ENCODE results near the gene MTFMT. TPM values are rescaled to one million over a fixed set of nuclear protein-coding genes. Genes with fewer than 3 reads are reported as not detected.

Gene MTFMT
- polyA plus RNA-seq, 1 experiment: 15.3 TPM

- no peaks in the 10 kb centered on the region for H3K9me3 ChIP-seq (ENCODE audit: control insufficient read depth, insufficient read depth, low read length)
- H3K4me3 ChIP-seq (ENCODE audit: low read depth, low read length): no peak overlapping the region
- no peaks in the 10 kb centered on the region for H3K27me3 ChIP-seq (ENCODE audit: control insufficient read depth, insufficient read depth, low read length)
- ChIA-PET POLR2A (no interaction called here), CTCF (no interaction called here)
- TF ChIP-seq CTCF (IDR thresholded peaks at IDR 0.05; ENCODE audit: low read depth, low read length): no peak
- H3K27ac ChIP-seq (ENCODE audit: low read depth, low read length): no peak overlapping the region
- DNase-seq (ENCODE audit: low read depth, low spot score): no peak
These were observed 22.6 kb downstream of the MTFMT start for GRCh38 chr15:65006876-65007275.

GRCh38 chr15:65004993-65005392 is 24.4 kb downstream of the MTFMT start:
- DNase-seq (ENCODE audit: low read depth, low spot score): no peak
- ChIA-PET CTCF (interaction anchor here (0.7 kb wide), 1 partner anchor 8 kb away, joined by 3 read pairs; no protein-coding TSS in a partner anchor), POLR2A (interaction anchor here (0.5 kb wide), 1 partner anchor 18 kb away, joined by 3 read pairs; no protein-coding TSS in a partner anchor)
- Histone ChIP-seq H3K9me3 (ENCODE audit: control insufficient read depth, insufficient read depth, low read length) (no peaks in the 10 kb centered on the region), H3K4me3 (ENCODE audit: low read depth, low read length) (no peak overlapping the region), H3K27ac (ENCODE audit: low read depth, low read length) (no peak overlapping the region), H3K27me3 (ENCODE audit: control insufficient read depth, insufficient read depth, low read length) (no peaks in the 10 kb centered on the region)
- no peak for TF ChIP-seq CTCF (IDR thresholded peaks at IDR 0.05; ENCODE audit: low read depth, low read length)

GRCh38 chr15:64997745-64998375 is 31.6 kb downstream of the MTFMT start:
- no peak for TF ChIP-seq CTCF (IDR thresholded peaks at IDR 0.05; ENCODE audit: low read depth, low read length)
- POLR2A ChIA-PET: no interaction called here
- no peak for DNase-seq (ENCODE audit: low read depth, low spot score)
- H3K4me3 ChIP-seq (ENCODE audit: low read depth, low read length): no peak overlapping the region
- H3K27ac ChIP-seq (ENCODE audit: low read depth, low read length): no peak overlapping the region
- peaks cover 3% of the 10 kb centered on the region for H3K27me3 ChIP-seq (ENCODE audit: control insufficient read depth, insufficient read depth, low read length)
- no peaks in the 10 kb centered on the region for H3K9me3 ChIP-seq (ENCODE audit: control insufficient read depth, insufficient read depth, low read length)
- CTCF ChIA-PET: no interaction called here

- Histone ChIP-seq H3K4me3 (ENCODE audit: low read depth, low read length) (no peak overlapping the region), H3K9me3 (ENCODE audit: control insufficient read depth, insufficient read depth, low read length) (no peaks in the 10 kb centered on the region), H3K27ac (ENCODE audit: low read depth, low read length) (no peak overlapping the region), H3K27me3 (ENCODE audit: control insufficient read depth, insufficient read depth, low read length) (peaks cover 3% of the 10 kb centered on the region)
- ChIA-PET POLR2A (no interaction called here), CTCF (interaction anchor here (0.6 kb wide), 1 partner anchor 8 kb away, joined by 3 read pairs; no protein-coding TSS in a partner anchor)
- TF ChIP-seq CTCF (IDR thresholded peaks at IDR 0.05; ENCODE audit: low read depth, low read length): no peak
- no peak for DNase-seq (ENCODE audit: low read depth, low spot score)
These were observed 32.4 kb downstream of the MTFMT start for GRCh38 chr15:64997066-64997465.

- no peak overlapping the region for H3K27ac ChIP-seq (ENCODE audit: low read depth, low read length)
- no peak for DNase-seq (ENCODE audit: low read depth, low spot score)
- peaks cover 3% of the 10 kb centered on the region for H3K27me3 ChIP-seq (ENCODE audit: control insufficient read depth, insufficient read depth, low read length)
- POLR2A ChIA-PET: no interaction called here
- no peak overlapping the region for H3K4me3 ChIP-seq (ENCODE audit: low read depth, low read length)
- CTCF ChIA-PET: interaction anchor here (1.0 kb wide), 1 partner anchor 108 kb away, joined by 3 read pairs; no protein-coding TSS in a partner anchor
- TF ChIP-seq CTCF (IDR thresholded peaks at IDR 0.05; ENCODE audit: low read depth, low read length): no peak
- H3K9me3 ChIP-seq (ENCODE audit: control insufficient read depth, insufficient read depth, low read length): no peaks in the 10 kb centered on the region
These were observed 36.1 kb downstream of the MTFMT start for GRCh38 chr15:64993290-64993689.
